ENCODE measurements around the gene AMDHD1. TPM values are rescaled to one million over a fixed set of nuclear protein-coding genes. Genes with fewer than 3 reads are reported as not detected.

The AMDHD1 gene
- total RNA-seq, 1 donor = 0.63 TPM

GRCh38 chr12:95919110-95919509 lies 24.0 kb upstream of the AMDHD1 start:
- no peak for DNase-seq (ENCODE audit: low read depth)
- no peak for TF ChIP-seq CTCF (IDR thresholded peaks at IDR 0.05; ENCODE audit: insufficient read depth, low read length)
- H3K4me3 ChIP-seq (ENCODE audit: low read depth, low read length) = no peak overlapping the region

GRCh38 chr12:95922231-95922630 lies 20.9 kb upstream of the AMDHD1 start:
- TF ChIP-seq CTCF (IDR thresholded peaks at IDR 0.05; ENCODE audit: insufficient read depth, low read length) = no peak
- peak; percentile 32 for DNase-seq (ENCODE audit: low read depth)

GRCh38 chr12:95940514-95940913 lies 2.6 kb upstream of the AMDHD1 start:
- TF ChIP-seq CTCF (IDR thresholded peaks at IDR 0.05; ENCODE audit: insufficient read depth, low read length) = no peak
- H3K4me3 ChIP-seq (ENCODE audit: low read depth, low read length) = no peak overlapping the region
- no peak for DNase-seq (ENCODE audit: low read depth)

More at GRCh38 chr12:95922231-95922630, 20.9 kb upstream of the AMDHD1 start:
- H3K4me3 ChIP-seq (ENCODE audit: low read depth, low read length) = no peak overlapping the region

DNA sequence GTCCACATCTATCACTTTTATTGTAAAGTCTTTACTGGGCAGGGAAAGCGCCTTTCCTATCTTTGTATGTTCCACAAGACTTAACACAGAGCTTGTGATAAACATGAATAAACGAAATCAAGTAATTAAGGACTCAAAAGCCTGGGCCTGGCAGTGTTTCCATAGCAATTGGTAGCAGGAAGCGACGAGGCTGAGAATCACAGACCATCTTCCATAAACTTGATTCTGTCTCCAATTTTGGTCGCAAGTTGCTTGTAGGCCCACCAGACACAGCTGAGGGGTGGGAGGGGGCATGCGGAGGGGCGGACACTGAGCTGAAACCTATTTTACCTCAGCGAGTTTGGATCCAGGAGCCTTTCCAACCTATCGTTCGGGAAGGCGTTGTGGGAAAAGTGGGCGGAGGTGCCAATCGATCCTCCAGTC lies 1.0 kb upstream of the AMDHD1 start:
- no peak for DNase-seq (ENCODE audit: low read depth)

GRCh38 chr12:95942524-95943329 lies 404 bp upstream of the AMDHD1 start, which contains the start of gene CCDC38:
Gene CCDC38, minus strand, starts transcription at chr12:95942614. Its CDS starts 6,105 bp downstream, at chr12:95936509.
- peak within 1 kb of the TSS; percentile 76 for H3K4me3 ChIP-seq (ENCODE audit: low read depth, low read length)
- no peak for TF ChIP-seq CTCF (IDR thresholded peaks at IDR 0.05; ENCODE audit: insufficient read depth, low read length)
- DNase-seq (ENCODE audit: low read depth) = peak; percentile 60

More for the DNA sequence above, 1.0 kb upstream of the AMDHD1 start:
- TF ChIP-seq CTCF (IDR thresholded peaks at IDR 0.05; ENCODE audit: insufficient read depth, low read length) = no peak
- peak overlapping the region; percentile 76 for H3K4me3 ChIP-seq (ENCODE audit: low read depth, low read length)

- no peak for TF ChIP-seq CTCF (IDR thresholded peaks at IDR 0.05; ENCODE audit: insufficient read depth, low read length)
- no peak for DNase-seq (ENCODE audit: low read depth)
- H3K4me3 ChIP-seq (ENCODE audit: low read depth, low read length) = no peak overlapping the region
Measured at GRCh38 chr12:95944108-95944704, 1.1 kb downstream of the AMDHD1 start.

All from fibroblast of the aortic adventitia (primary cell).